GM21423 (cell line): ENCODE measurements around the gene ST7L.
"Not testable (repeated sequence)": the region's sequence is repeated elsewhere in the genome, so short reads cannot be mapped to it uniquely, and the experiment has no call there.

ENCODE experiments used
- ATAC-seq: cut with Tn5 transposase; IDR thresholded peaks from one replicate; pipeline ENCODE4 v1.9.1; 2021; ENCODE audit warnings: mild to moderate bottlenecking, moderate library complexity; ENCODE audit not compliant: unreplicated experiment

Gene ST7L

GRCh38 chr1:112618721-112619517 lies at the start of gene ST7L:
TSS of gene ST7L (minus strand) at chr1:112619141. CDS start at chr1:112619113, 28 bp downstream.
- ATAC-seq = no peak

GRCh38 chr1:112666946-112667345 lies 48.0 kb upstream of the ST7L start:
- no peak for ATAC-seq

GRCh38 chr1:112665857-112666256 lies 46.9 kb upstream of the ST7L start:
- ATAC-seq = no peak

GRCh38 chr1:112651205-112651604 lies 32.3 kb upstream of the ST7L start:
- ATAC-seq = no peak

GRCh38 chr1:112646225-112646624 lies 27.3 kb upstream of the ST7L start:
- ATAC-seq = no peak

- no peak for ATAC-seq
Observed at GRCh38 chr1:112643080-112643479, 24.1 kb upstream of the ST7L start.

- not testable (repeated sequence) for ATAC-seq
Observed at GRCh38 chr1:112640437-112640836, 21.5 kb upstream of the ST7L start.

GRCh38 chr1:112638110-112638428 lies 19.1 kb upstream of the ST7L start:
- no peak for ATAC-seq

- ATAC-seq = no peak
Observed at GRCh38 chr1:112637254-112638109, 18.5 kb upstream of the ST7L start.

GRCh38 chr1:112636597-112637253 lies 17.8 kb upstream of the ST7L start:
- ATAC-seq = peak; percentile 53

- no peak for ATAC-seq
Observed at GRCh38 chr1:112636056-112636455, 17.1 kb upstream of the ST7L start.

- no peak for ATAC-seq
Observed at GRCh38 chr1:112634367-112634766, 15.4 kb upstream of the ST7L start.

GRCh38 chr1:112633628-112634027 lies 14.7 kb upstream of the ST7L start:
- no peak for ATAC-seq

GRCh38 chr1:112629256-112629655 lies 10.3 kb upstream of the ST7L start:
- no peak for ATAC-seq

- no peak for ATAC-seq
Observed at GRCh38 chr1:112628516-112628915, 9.6 kb upstream of the ST7L start.

- ATAC-seq = no peak
Observed at GRCh38 chr1:112626887-112627286, 7.9 kb upstream of the ST7L start.

- ATAC-seq = no peak
Observed at GRCh38 chr1:112626193-112626592, 7.3 kb upstream of the ST7L start.

GRCh38 chr1:112625696-112626095 lies 6.8 kb upstream of the ST7L start:
- ATAC-seq = no peak

- ATAC-seq = not testable (repeated sequence)
Observed at GRCh38 chr1:112624493-112624892, 5.6 kb upstream of the ST7L start.

- ATAC-seq = no peak
Observed at GRCh38 chr1:112620377-112620695, 1.4 kb upstream of the ST7L start.

- peak; percentile 82 for ATAC-seq
Observed at GRCh38 chr1:112619518-112620376, 806 bp upstream of the ST7L start, which contains the start of gene CAPZA1. TSS of gene CAPZA1 (plus strand) at chr1:112619832. CDS start at chr1:112619845, 13 bp downstream.
